ENCODE results near the gene SLC7A8. TPM values are rescaled to one million over a fixed set of nuclear protein-coding genes. Genes with fewer than 3 reads are reported as not detected.
A peak's percentile ranks its signal among the peaks of the same experiment; 100 is the strongest.

The SLC7A8 gene
- total RNA-seq, 1 experiment from 2014 or later, result 0.06 TPM

GRCh38 chr14:23131482-23131881 is 52.0 kb downstream of the SLC7A8 start:
- no peak for DNase-seq (ENCODE audit: low read depth)

GRCh38 chr14:23130871-23131270 is 52.6 kb downstream of the SLC7A8 start:
- no peak for DNase-seq (ENCODE audit: low read depth)

- no peak for DNase-seq (ENCODE audit: low read depth)
Observed at GRCh38 chr14:23129759-23130316, 53.6 kb downstream of the SLC7A8 start.

GRCh38 chr14:23128969-23129758 is 54.3 kb downstream of the SLC7A8 start:
- DNase-seq (ENCODE audit: low read depth), result no peak

GRCh38 chr14:23127861-23128260 is 55.6 kb downstream of the SLC7A8 start:
- DNase-seq (ENCODE audit: low read depth), result no peak

GRCh38 chr14:23126548-23127278 is 56.7 kb downstream of the SLC7A8 start:
- no peak for DNase-seq (ENCODE audit: low read depth)

- no peak for DNase-seq (ENCODE audit: low read depth)
Observed at GRCh38 chr14:23125933-23126524, 57.4 kb downstream of the SLC7A8 start.

GRCh38 chr14:23125011-23125410 is 58.4 kb downstream of the SLC7A8 start:
- no peak for DNase-seq (ENCODE audit: low read depth)

- DNase-seq (ENCODE audit: low read depth), result no peak
Observed at GRCh38 chr14:23124337-23124954, 59.0 kb downstream of the SLC7A8 start.

GRCh38 chr14:23123419-23123818 is 60.0 kb downstream of the SLC7A8 start:
- no peak for DNase-seq (ENCODE audit: low read depth)

GRCh38 chr14:23122086-23122485 is 61.4 kb downstream of the SLC7A8 start:
- no peak for DNase-seq (ENCODE audit: low read depth)

- peak; percentile 80 for DNase-seq (ENCODE audit: low read depth)
Observed at GRCh38 chr14:23121361-23121771, 62.1 kb downstream of the SLC7A8 start.

- peak; percentile 83 for DNase-seq (ENCODE audit: low read depth)
Observed at GRCh38 chr14:23120541-23121251, 62.8 kb downstream of the SLC7A8 start.

GRCh38 chr14:23119363-23120327 is 63.8 kb downstream of the SLC7A8 start:
- no peak for DNase-seq (ENCODE audit: low read depth)

- DNase-seq (ENCODE audit: low read depth), result no peak
Observed at GRCh38 chr14:23118506-23119362, 64.7 kb downstream of the SLC7A8 start, which contains the start of gene CEBPE. TSS of gene CEBPE (minus strand) at chr14:23119255. CDS start at chr14:23119091, 164 bp downstream.

GRCh38 chr14:23117371-23118020 is 66.0 kb downstream of the SLC7A8 start:
- no peak for DNase-seq (ENCODE audit: low read depth)

GRCh38 chr14:23115918-23116317 is 67.5 kb downstream of the SLC7A8 start:
- no peak for DNase-seq (ENCODE audit: low read depth)
